IPS DF 4.7 (cell line): ENCODE data around the gene HOXA5.

Experiments used
- DNase-seq: peaks from one replicate; pipeline ENCODE4 v3.0.0-alpha.2; 2013; ENCODE audit warnings: low spot score; ENCODE audit errors: extremely low read depth

Gene HOXA5

GRCh38 chr7:27182861-27183681, 39.6 kb upstream of the HOXA5 start:
- no peak for DNase-seq

- DNase-seq: no peak
Measured at GRCh38 chr7:27182285-27182841, 38.9 kb upstream of the HOXA5 start.

- DNase-seq: no peak
Measured at GRCh38 chr7:27181795-27182275, 38.4 kb upstream of the HOXA5 start.

GRCh38 chr7:27180431-27181420, 37.2 kb upstream of the HOXA5 start:
- no peak for DNase-seq

- DNase-seq: no peak
Measured at GRCh38 chr7:27179503-27180430, 36.3 kb upstream of the HOXA5 start.

GRCh38 chr7:27179030-27179429, 35.5 kb upstream of the HOXA5 start:
- no peak for DNase-seq

- no peak for DNase-seq
Measured at GRCh38 chr7:27178366-27178765, 34.9 kb upstream of the HOXA5 start.

GRCh38 chr7:27177795-27178320, 34.4 kb upstream of the HOXA5 start:
- no peak for DNase-seq

GRCh38 chr7:27176962-27177794, 33.7 kb upstream of the HOXA5 start:
- no peak for DNase-seq

GRCh38 chr7:27176524-27176845, 33.0 kb upstream of the HOXA5 start:
- DNase-seq: no peak

GRCh38 chr7:27175626-27176523, 32.4 kb upstream of the HOXA5 start:
- DNase-seq: no peak

GRCh38 chr7:27174874-27175625, 31.6 kb upstream of the HOXA5 start:
- DNase-seq: no peak

GRCh38 chr7:27173956-27174873, 30.7 kb upstream of the HOXA5 start, which contains the start of gene HOXA10:
Gene HOXA10 (minus strand): TSS chr7:27174320. CDS start chr7:27174306, 14 bp downstream.
- no peak for DNase-seq

- DNase-seq: no peak
Measured at GRCh38 chr7:27173511-27173955, 30.1 kb upstream of the HOXA5 start.

GRCh38 chr7:27172823-27173510, 29.5 kb upstream of the HOXA5 start:
- no peak for DNase-seq

GRCh38 chr7:27172315-27172774, 28.9 kb upstream of the HOXA5 start:
- no peak for DNase-seq
